H1 (cell line): ENCODE measurements around the gene ZNF888. TPM values are rescaled to one million over a fixed set of nuclear protein-coding genes. Genes with fewer than 3 reads are reported as not detected.

Experiments
- CTCF ChIA-PET: fragments of 300-600 bp; sonication (Branson Sonifier 250); formaldehyde crosslinking; loops from one replicate; lab custom pipeline; 2021; ENCODE audit not compliant: partially characterized antibody; lab: Charles Lee
- POLR2A ChIA-PET: fragments of 300-600 bp; sonication (Branson Sonifier 250); formaldehyde crosslinking; loops from one replicate; lab custom pipeline; 2021; ENCODE audit warnings: inconsistent platforms; ENCODE audit not compliant: partially characterized antibody; lab: Charles Lee
- DNase-seq, 2 experiments: peaks; one replicate each; pipeline versions ENCODE4 v3.0.0 to v3.0.0-alpha.2; 2010 to 2022; ENCODE audit warnings: low spot score in 2 of 2, low read depth in 1 of 2, mixed read lengths in 1 of 2
- FAIRE-seq: peaks from 2 replicates; lab custom pipeline; 2011; peaks lifted over from hg19 to GRCh38; lab: Jason Lieb, UNC
- H2AFZ ChIP-seq: 2 replicates; pipeline ENCODE4 v1.8.1; 2012; ENCODE audit warnings: low read length, inconsistent platforms
- H2AK5ac ChIP-seq: 2 replicates; pipeline ENCODE4 v1.6.1; 2013; ENCODE audit warnings: low read depth, low read length
- H2BK120ac ChIP-seq: replicated peaks from 2 replicates; pipeline ENCODE3; 2013; ENCODE audit warnings: low read depth, low read length, inconsistent platforms
- H2BK12ac ChIP-seq: 2 replicates; pipeline ENCODE4 v1.6.1; 2013; ENCODE audit warnings: low read depth, low read length
- H2BK15ac ChIP-seq: 2 replicates; pipeline ENCODE4 v1.6.1; 2013; ENCODE audit warnings: low read length
- H2BK20ac ChIP-seq: 2 replicates; pipeline ENCODE4 v1.6.1; 2013; ENCODE audit warnings: low read length
- H2BK5ac ChIP-seq: 2 replicates; pipeline ENCODE4 v1.6.1; 2013; ENCODE audit warnings: low read depth, low read length
- H3K14ac ChIP-seq: 2 replicates; pipeline ENCODE4 v1.6.1; 2013; ENCODE audit warnings: inconsistent platforms; ENCODE audit not compliant: insufficient read length
- H3K18ac ChIP-seq: 2 replicates; pipeline ENCODE4 v1.6.1; 2013; ENCODE audit warnings: low read length; ENCODE audit errors: extremely low read depth
- H3K23ac ChIP-seq: 2 replicates; pipeline ENCODE4 v1.6.1; 2013; ENCODE audit warnings: inconsistent platforms; ENCODE audit not compliant: insufficient read length
- H3K23me2 ChIP-seq: 2 replicates; pipeline ENCODE4 v1.6.1; 2013; ENCODE audit warnings: low read depth, low read length
- H3K27ac ChIP-seq: 2 replicates; pipeline ENCODE4 v1.6.1; 2011; ENCODE audit warnings: low read depth, low read length, inconsistent platforms
- H3K27me3 ChIP-seq, 4 experiments: replicated peaks in 1 of 4; 1 replicate in 1 of 4; 2 replicates in 3 of 4; pipeline versions ENCODE4 v1.6.1 to v1.8.1; 2011 to 2013; ENCODE audit warnings: low read length in 3 of 4, mild to moderate bottlenecking in 3 of 4, inconsistent platforms in 2 of 4, mixed read lengths in 2 of 4, moderate library complexity in 1 of 4; ENCODE audit not compliant: control insufficient read depth in 3 of 4, insufficient read depth in 3 of 4; ENCODE audit errors: extremely low read depth in 1 of 4
- H3K36me3 ChIP-seq, 4 experiments: 2 replicates each; pipeline versions ENCODE4 v1.6.1 to v1.8.1; 2011 to 2013; ENCODE audit warnings: mild to moderate bottlenecking in 4 of 4, low read length in 3 of 4, moderate library complexity in 2 of 4, control low read depth in 1 of 4, inconsistent platforms in 1 of 4; ENCODE audit not compliant: insufficient read depth in 4 of 4, control insufficient read depth in 2 of 4
- H3K4ac ChIP-seq: replicated peaks from 2 replicates; pipeline ENCODE3; 2013; ENCODE audit warnings: low read length, low read depth, mixed read lengths, inconsistent platforms; ENCODE audit not compliant: insufficient read length
- H3K4me1 ChIP-seq, 4 experiments: replicated peaks in 1 of 4; 1 replicate in 1 of 4; 2 replicates in 3 of 4; pipeline versions ENCODE4 v1.6.1 to v1.8.1; 2011 to 2013; ENCODE audit warnings: low read length in 3 of 4, inconsistent platforms in 2 of 4, mixed read lengths in 1 of 4; ENCODE audit not compliant: insufficient read depth in 4 of 4, control insufficient read depth in 3 of 4
- H3K4me2 ChIP-seq, 2 experiments: 2 replicates each; pipeline versions ENCODE4 v1.6.1 to v1.8.1; 2011 to 2013; ENCODE audit warnings: low read depth in 2 of 2, low read length in 2 of 2, control low read depth in 1 of 2, inconsistent platforms in 1 of 2, mild to moderate bottlenecking in 1 of 2; ENCODE audit not compliant: insufficient read depth in 1 of 2
- H3K4me3 ChIP-seq, 4 experiments: fragments of 200-600, 300-600 bp in 1 of 4; sonication (generic), shearing (Covaris generic), sonication (Bioruptor Twin) in 1 of 4; 2 replicates each; pipeline versions ENCODE4 v1.5.1 to v1.8.1; 2011 to 2016; ENCODE audit warnings: low read length in 4 of 4, low read depth in 3 of 4, control low read depth in 2 of 4, inconsistent platforms in 2 of 4, mild to moderate bottlenecking in 2 of 4, mixed read lengths in 1 of 4, moderate library complexity in 1 of 4; ENCODE audit not compliant: insufficient read depth in 2 of 4; ENCODE audit errors: extremely low read depth in 1 of 4
- H3K56ac ChIP-seq: replicated peaks from 2 replicates; pipeline ENCODE3; 2013; ENCODE audit warnings: low read depth, mild to moderate bottlenecking, mixed read lengths, low read length, inconsistent platforms; ENCODE audit not compliant: insufficient read length
- H3K79me1 ChIP-seq: 2 replicates; pipeline ENCODE4 v1.6.1; 2013; ENCODE audit warnings: low read depth, low read length, control low read depth
- H3K79me2 ChIP-seq, 2 experiments: 2 replicates each; pipeline versions ENCODE4 v1.6.1 to v1.8.1; 2012 to 2013; ENCODE audit warnings: low read length in 2 of 2, mild to moderate bottlenecking in 2 of 2, inconsistent platforms in 1 of 2; ENCODE audit not compliant: insufficient read depth in 2 of 2, control insufficient read depth in 1 of 2
- H3K9ac ChIP-seq, 4 experiments: replicated peaks in 1 of 4; 1 replicate in 1 of 4; 2 replicates in 3 of 4; pipeline versions ENCODE4 v1.6.1 to v1.8.1; 2011 to 2013; ENCODE audit warnings: low read depth in 3 of 4, low read length in 3 of 4, control low read depth in 2 of 4, mild to moderate bottlenecking in 2 of 4, moderate library complexity in 2 of 4, inconsistent platforms in 1 of 4; ENCODE audit errors: extremely low read depth in 1 of 4
- H3K9me3 ChIP-seq, 2 experiments: 2 replicates each; pipeline versions ENCODE4 v1.6.1 to v1.8.1; 2012 to 2013; ENCODE audit warnings: mild to moderate bottlenecking in 2 of 2, moderate library complexity in 2 of 2, control low read depth in 1 of 2, inconsistent platforms in 1 of 2, low read depth in 1 of 2, low read length in 1 of 2, mixed read lengths in 1 of 2; ENCODE audit not compliant: insufficient read depth in 2 of 2
- H4K20me1 ChIP-seq, 2 experiments: replicated peaks in 1 of 2; 2 replicates each; pipeline versions ENCODE3 to v1.8.1; 2011 to 2013; ENCODE audit warnings: inconsistent platforms in 2 of 2, low read length in 2 of 2, mild to moderate bottlenecking in 1 of 2; ENCODE audit not compliant: insufficient read depth in 2 of 2, control insufficient read depth in 1 of 2
- H4K5ac ChIP-seq: 2 replicates; pipeline ENCODE4 v1.6.1; 2013; ENCODE audit warnings: low read length, low read depth, mixed read lengths, inconsistent platforms; ENCODE audit not compliant: insufficient read length
- H4K8ac ChIP-seq: 2 replicates; pipeline ENCODE4 v1.8.0; 2013; ENCODE audit warnings: mild to moderate bottlenecking, moderate library complexity, low read length, inconsistent platforms; ENCODE audit not compliant: insufficient read depth; ENCODE audit errors: extremely low read depth
- H4K91ac ChIP-seq: replicated peaks from 2 replicates; pipeline ENCODE3; 2013; ENCODE audit warnings: low read length, mixed read lengths, inconsistent platforms; ENCODE audit not compliant: insufficient read length
- BACH1 ChIP-seq: IDR thresholded peaks from 2 replicates; pipeline ENCODE4 v1.6.1; 2012; ENCODE audit warnings: low read length, improper control_type of control experiment
- E2F6 ChIP-seq: IDR thresholded peaks from 2 replicates; pipeline ENCODE4 v1.6.1; 2012; ENCODE audit warnings: inconsistent platforms
- EP300 ChIP-seq, 2 experiments: IDR thresholded peaks; 1 replicate in 1 of 2; 2 replicates in 1 of 2; pipeline ENCODE4 v1.6.1; 2011 to 2012; ENCODE audit warnings: low read depth in 2 of 2, low read length in 2 of 2, mild to moderate bottlenecking in 2 of 2, borderline replicate concordance in 1 of 2, inconsistent platforms in 1 of 2, moderate library complexity in 1 of 2
- JUN ChIP-seq: IDR thresholded peaks from 2 replicates; pipeline ENCODE4 v1.6.1; 2011; ENCODE audit warnings: low read depth, mild to moderate bottlenecking, improper control_type of control experiment, low read length
- KDM4A ChIP-seq: IDR thresholded peaks from one replicate; pipeline ENCODE4 v1.7.1; 2012; ENCODE audit warnings: low read depth, mild to moderate bottlenecking, moderate library complexity, low read length, inconsistent platforms; ENCODE audit not compliant: severe bottlenecking
- KDM5A ChIP-seq: fragments of 200-600 bp; IDR thresholded peaks from 2 replicates; pipeline ENCODE4 v1.7.1; 2012; ENCODE audit warnings: mild to moderate bottlenecking, low read length, inconsistent platforms, mixed read lengths
- PHF8 ChIP-seq: fragments of 200-600 bp; sonication (generic); conservative IDR thresholded peaks from 2 replicates; pipeline ENCODE4 v1.7.1; 2012; ENCODE audit warnings: low read depth, mild to moderate bottlenecking, inconsistent platforms, low read length, moderate library complexity
- POLR2A ChIP-seq, 2 experiments: IDR thresholded peaks; 1 replicate in 1 of 2; 2 replicates in 1 of 2; pipeline ENCODE4 v1.6.1; 2011; ENCODE audit warnings: low read depth in 2 of 2, low read length in 2 of 2, mild to moderate bottlenecking in 2 of 2; ENCODE audit errors: control extremely low read depth in 1 of 2
- RFX5 ChIP-seq: IDR thresholded peaks from 2 replicates; pipeline ENCODE4 v1.6.1; 2011; ENCODE audit warnings: low read depth, low read length, improper control_type of control experiment, borderline replicate concordance
- RNF2 ChIP-seq: fragments of 200-900, 300-1000 bp; sonication (generic); IDR thresholded peaks from 2 replicates; pipeline ENCODE4 v1.7.1; 2016; ENCODE audit warnings: borderline replicate concordance, low read depth, mild to moderate bottlenecking, antibody characterized with exemption, low read length; ENCODE audit not compliant: poor library complexity, severe bottlenecking; ENCODE audit errors: missing control alignments
- SRF ChIP-seq: IDR thresholded peaks from 2 replicates; pipeline ENCODE4 v1.6.1; 2011; ENCODE audit warnings: mild to moderate bottlenecking, low read depth, low read length, moderate library complexity
- WGBS, 2 experiments: shearing (Covaris generic) in 1 of 2; methylation state at CpG; one replicate each; pipeline versions ENCODE4 v1.1.6 to v1.1.7; 2013 to 2015; ENCODE audit warnings: low lambda C conversion rate in 2 of 2, mixed read lengths in 2 of 2, inconsistent platforms in 1 of 2, low coverage in 1 of 2, missing lambda C conversion rate in 1 of 2; ENCODE audit not compliant: insufficient replicate concordance in 2 of 2, insufficient coverage in 1 of 2, insufficient read length in 1 of 2; ENCODE audit errors: extremely low coverage in 1 of 2, missing lambda C conversion rate in 1 of 2; 5-methylcytosine and 5-hydroxymethylcytosine counted together
- polyA plus RNA-seq, 7 experiments: library from polyadenylated mRNA; depleted of rRNA in 3 of 7; stranded (reverse) in 5 of 7; unstranded in 2 of 7; fragments of >200 nt in 5 of 7; fragments of 200-250 nt in 2 of 7; gene quantifications; 1 replicate in 5 of 7; 2 replicates in 1 of 7; 4 replicates in 1 of 7; pipeline versions ENCODE4 v1.2.1 to v1.2.3, GENCODE V29; 2011 to 2013; ENCODE audit warnings: missing spikeins in 2 of 7, mixed read lengths in 2 of 7
- total RNA-seq: library from RNA; stranded (reverse); fragmentation: NEBNext Ultra II Directional; extraction: Animal tissue kit (Norgen Biotek cat#: 25700); gene quantifications from 2 replicates; pipeline ENCODE4 v1.2.1, GENCODE V29; 2021

ZNF888 gene
- total and polyA plus RNA-seq, 2 of the 8 experiments (the other 6 are each of a cell fraction or from before 2014, with no cell fraction given): 1.1 to 8.6 TPM

- H2BK120ac ChIP-seq: peak overlapping the region; percentile 92
- H3K4me3 ChIP-seq: peak overlapping the region; percentile 14 to 87 (median 38); a peak in 7 of 8 replicates
- no peak overlapping the region for H3K4ac ChIP-seq
- H3K27me3 ChIP-seq: no peaks in the 10 kb centered on the region
- peak overlapping the region; percentile 39; the same call in 1 of the 2 replicates for H4K8ac ChIP-seq
- CTCF ChIA-PET: interaction anchor here (1.0 to 1.6 kb wide), 2 partner anchors 21 to 51 kb away, joined by 4 to 5 read pairs; no protein-coding TSS in a partner anchor
- no peak overlapping the region; the same call in none of the 2 replicates for H3K18ac ChIP-seq
- H2AK5ac ChIP-seq: no peak overlapping the region
- H2BK5ac ChIP-seq: no peak overlapping the region
- no peak overlapping the region for H3K56ac ChIP-seq
- no peak overlapping the region for H2BK20ac ChIP-seq
- H2BK15ac ChIP-seq: no peak overlapping the region
- H3K4me1 ChIP-seq: peaks cover 2 to 15% (median 11%) of the 10 kb centered on the region in 4 experiments; a peak in 5 of 7 replicates
- H3K79me1 ChIP-seq: no peaks in the 10 kb centered on the region
- H3K9me3 ChIP-seq: peaks cover 5% of the 10 kb centered on the region in 2 experiments; a peak in 3 of 4 replicates
- H4K91ac ChIP-seq: peak overlapping the region; percentile 95
- no peak overlapping the region for H3K14ac ChIP-seq
- no peak overlapping the region for H2AFZ ChIP-seq
- H4K20me1 ChIP-seq: no peaks in the 10 kb centered on the region
- WGBS, 2 experiments: 61% methylated on average over 29 of the region's 29 CpGs; no CpG with 5 or more reads in 1 of the 2 experiments
- no peak overlapping the region for H3K9ac ChIP-seq
- no peaks in the 10 kb centered on the region; a peak in 1 of 8 replicates for H3K36me3 ChIP-seq
- H3K4me2 ChIP-seq: peak overlapping the region; percentile 67 to 76
- FAIRE-seq: no peak
- no peak overlapping the region for H2BK12ac ChIP-seq
- POLR2A ChIA-PET: interaction anchor here (1.0 kb wide), 1 partner anchor 20 kb away, joined by 3 read pairs; the partner anchor contains the start of gene ZNF816
- no peak overlapping the region for H3K27ac ChIP-seq
- no peak overlapping the region for H4K5ac ChIP-seq
- H3K79me2 ChIP-seq: peaks cover 0 to 24% of the 10 kb centered on the region in 2 experiments; a peak in 2 of 4 replicates
- H3K23me2 ChIP-seq: peaks cover 5% of the 10 kb centered on the region; the same call in 1 of the 2 replicates
- DNase-seq: no peak
- H3K23ac ChIP-seq: no peak overlapping the region
- TF ChIP-seq BACH1 (no peak), PHF8 (no peak), RFX5 (no peak), EP300 (IDR thresholded peaks at IDR 0.05; ENCODE audit: borderline replicate concordance in 1 of 2, low read depth in 2 of 2, low read length in 2 of 2) (no peak), KDM4A (no peak), JUN (no peak), E2F6 (no peak), KDM5A (no peak), POLR2A (IDR thresholded peaks at IDR 0.05; ENCODE audit: control extremely low read depth in 1 of 2, low read depth in 2 of 2, low read length in 2 of 2) (no peak), RNF2 (no peak), SRF (no peak)
Measured at GRCh38 chr19:52943134-52943883, 20.1 kb upstream of the ZNF888 start.
